Measurements from ENCODE around the gene GRIN3A.

- TF ChIP-seq CTCF (IDR thresholded peaks at IDR 0.05) (no peak), MXD4 (CRISPR knock-in tag; IDR thresholded peaks at IDR 0.05; ENCODE audit: borderline replicate concordance) (no peak), MAX (CRISPR knock-in tag; IDR thresholded peaks at IDR 0.05) (no peak), CREB1 (CRISPR knock-in tag; IDR thresholded peaks at IDR 0.05) (no peak), NFE2L1 (CRISPR knock-in tag; IDR thresholded peaks at IDR 0.05) (no peak), JUN (CRISPR knock-in tag; IDR thresholded peaks at IDR 0.05) (no peak), MLX (CRISPR knock-in tag; IDR thresholded peaks at IDR 0.05) (no peak), ZNF138 (CRISPR knock-in tag; conservative IDR thresholded peaks at IDR 0.05) (no peak), ATF1 (CRISPR knock-in tag; IDR thresholded peaks at IDR 0.05) (no peak), FOXK1 (CRISPR knock-in tag; IDR thresholded peaks at IDR 0.05) (no peak), SP1 (CRISPR knock-in tag; conservative IDR thresholded peaks at IDR 0.05) (no peak), ERG (CRISPR knock-in tag; IDR thresholded peaks at IDR 0.05) (no peak), TCF7 (CRISPR knock-in tag; IDR thresholded peaks at IDR 0.05; ENCODE audit: low read depth) (no peak)
These were observed 145.1 kb downstream of the GRIN3A start for GRCh38 chr9:101593345-101593744.
